Sigmoid colon (tissue), 7 donors: ENCODE data around the gene KIF12. TPM values are rescaled to one million over a fixed set of nuclear protein-coding genes. Genes with fewer than 3 reads are reported as not detected.

Source experiments
- DNase-seq: peaks from one replicate; pipeline ENCODE4 v3.0.0-alpha.2; 2019
- H3K27ac ChIP-seq, 4 donors: fragments of 200-600 bp; sonication (generic); one replicate each; pipeline ENCODE4 v1.5.1; 2016 to 2019; ENCODE audit warnings: mild to moderate bottlenecking in 1 of 4
- H3K27me3 ChIP-seq, 3 donors: fragments of 200-600 bp; sonication (generic); one replicate each; pipeline ENCODE4 v1.5.1; 2019; ENCODE audit warnings: mild to moderate bottlenecking in 1 of 3
- H3K36me3 ChIP-seq, 4 donors: fragments of 200-600 bp; sonication (generic); one replicate each; pipeline ENCODE4 v1.5.1; 2016 to 2019
- H3K4me1 ChIP-seq, 4 donors: fragments of 200-600 bp; sonication (generic); one replicate each; pipeline ENCODE4 v1.5.1; 2017 to 2019
- H3K4me3 ChIP-seq, 4 donors: fragments of 200-600 bp; sonication (generic); one replicate each; pipeline ENCODE4 v1.5.1; 2017 to 2019; ENCODE audit warnings: mild to moderate bottlenecking in 2 of 4, moderate library complexity in 1 of 4
- H3K9me3 ChIP-seq, 4 donors: fragments of 200-600 bp in 3 of 4; sonication (generic) in 3 of 4; one replicate each; pipeline versions ENCODE4 v1.5.1 to v1.6.1; 2013 to 2019
- EP300 ChIP-seq, 4 donors: sonication (generic); formaldehyde crosslinking; IDR thresholded peaks; one replicate each; pipeline ENCODE4 v1.6.1; 2017; ENCODE audit warnings: antibody characterized with exemption in 4 of 4
- POLR2A ChIP-seq, 2 donors: fragments of 450-650 bp; IDR thresholded peaks; one replicate each; pipeline ENCODE4 v1.6.1; 2016; ENCODE audit warnings: antibody characterized with exemption in 2 of 2, mild to moderate bottlenecking in 2 of 2, moderate library complexity in 2 of 2
- POLR2AphosphoS5 ChIP-seq, 4 donors: sonication (generic); formaldehyde crosslinking; IDR thresholded peaks; one replicate each; pipeline ENCODE4 v1.6.1; 2017; ENCODE audit warnings: antibody characterized with exemption in 4 of 4
- WGBS, 2 donors: extraction: QIAGEN DNeasy Blood & Tissue Kit; methylation state at CpG; one replicate each; pipeline ENCODE4 v1.1.7; 2013; 5-methylcytosine and 5-hydroxymethylcytosine counted together
- intact Hi-C: fragments of 100-400 bp; cut with DNase I; formaldehyde crosslinking; loops from one replicate; pipeline ENCODE4 v1.15.1; 2023
- polyA plus RNA-seq, 3 donors: library from polyadenylated mRNA; stranded (reverse); fragments of 200-250 nt; gene quantifications; one replicate each; pipeline ENCODE4 v1.2.3, GENCODE V29; 2013
- total RNA-seq, 4 donors: library from RNA; depleted of rRNA; stranded (reverse); fragments of >200 nt; gene quantifications; one replicate each; pipeline ENCODE4 v1.1.0, GENCODE V29; 2016
- TF ChIP-seq, protein P1 (sequence below), 4 experiments: fragments of 450-650 bp in 3 of 4; fragments of 200-600 bp in 1 of 4; IDR thresholded peaks; one replicate each; pipeline ENCODE4 v1.5.1; 2016 to 2019; ENCODE audit warnings: antibody characterized with exemption in 4 of 4, mild to moderate bottlenecking in 3 of 4, moderate library complexity in 2 of 4
- donor health status: healthy with polysubstance abuse.
- donor health status: Bipolar disorder and iron deficiency.
- donor health status: healthy.

KIF12 gene
- total and polyA plus RNA-seq, 7 donors, result 1.4 to 6.9 (median 3.7) TPM; not detected in 3

DNA sequence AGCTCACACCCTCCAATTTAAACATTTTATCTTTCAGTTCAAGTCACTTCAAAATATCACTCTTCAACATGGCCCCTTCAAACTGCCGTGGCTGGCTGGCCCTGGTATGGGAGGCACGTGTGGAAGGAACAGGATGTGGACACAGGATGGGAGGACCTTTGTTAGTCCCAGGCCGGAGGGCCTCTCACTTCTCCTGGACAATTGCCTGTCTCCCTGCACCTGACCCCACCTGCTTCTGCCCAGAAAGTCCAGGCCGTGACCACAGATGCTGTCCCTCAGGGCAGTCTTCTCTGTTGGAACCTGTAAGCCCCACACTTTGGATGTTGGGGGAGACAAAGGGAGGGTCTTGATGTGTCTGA, 40.4 kb downstream of the KIF12 start:
- no peak for TF ChIP-seq POLR2AphosphoS5 (IDR thresholded peaks at IDR 0.05)
- TF ChIP-seq, protein P1, sequence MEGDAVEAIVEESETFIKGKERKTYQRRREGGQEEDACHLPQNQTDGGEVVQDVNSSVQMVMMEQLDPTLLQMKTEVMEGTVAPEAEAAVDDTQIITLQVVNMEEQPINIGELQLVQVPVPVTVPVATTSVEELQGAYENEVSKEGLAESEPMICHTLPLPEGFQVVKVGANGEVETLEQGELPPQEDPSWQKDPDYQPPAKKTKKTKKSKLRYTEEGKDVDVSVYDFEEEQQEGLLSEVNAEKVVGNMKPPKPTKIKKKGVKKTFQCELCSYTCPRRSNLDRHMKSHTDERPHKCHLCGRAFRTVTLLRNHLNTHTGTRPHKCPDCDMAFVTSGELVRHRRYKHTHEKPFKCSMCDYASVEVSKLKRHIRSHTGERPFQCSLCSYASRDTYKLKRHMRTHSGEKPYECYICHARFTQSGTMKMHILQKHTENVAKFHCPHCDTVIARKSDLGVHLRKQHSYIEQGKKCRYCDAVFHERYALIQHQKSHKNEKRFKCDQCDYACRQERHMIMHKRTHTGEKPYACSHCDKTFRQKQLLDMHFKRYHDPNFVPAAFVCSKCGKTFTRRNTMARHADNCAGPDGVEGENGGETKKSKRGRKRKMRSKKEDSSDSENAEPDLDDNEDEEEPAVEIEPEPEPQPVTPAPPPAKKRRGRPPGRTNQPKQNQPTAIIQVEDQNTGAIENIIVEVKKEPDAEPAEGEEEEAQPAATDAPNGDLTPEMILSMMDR (IDR thresholded peaks at IDR 0.05), result no peak
- TF ChIP-seq EP300 (IDR thresholded peaks at IDR 0.05), result no peak
- no peak for TF ChIP-seq POLR2A (IDR thresholded peaks at IDR 0.05)
- no peak overlapping the region for H3K27ac ChIP-seq
- WGBS, 2 donors, result 70 to 72% methylated on average over 4 of the region's 4 CpGs
- no peaks in the 10 kb centered on the region for H3K9me3 ChIP-seq
- H3K36me3 ChIP-seq, result no peaks in the 10 kb centered on the region
- intact Hi-C loops, result no loop called here
- DNase-seq, result no peak
- no peaks in the 10 kb centered on the region for H3K4me1 ChIP-seq
- no peaks in the 10 kb centered on the region for H3K27me3 ChIP-seq
- no peak overlapping the region for H3K4me3 ChIP-seq

DNA sequence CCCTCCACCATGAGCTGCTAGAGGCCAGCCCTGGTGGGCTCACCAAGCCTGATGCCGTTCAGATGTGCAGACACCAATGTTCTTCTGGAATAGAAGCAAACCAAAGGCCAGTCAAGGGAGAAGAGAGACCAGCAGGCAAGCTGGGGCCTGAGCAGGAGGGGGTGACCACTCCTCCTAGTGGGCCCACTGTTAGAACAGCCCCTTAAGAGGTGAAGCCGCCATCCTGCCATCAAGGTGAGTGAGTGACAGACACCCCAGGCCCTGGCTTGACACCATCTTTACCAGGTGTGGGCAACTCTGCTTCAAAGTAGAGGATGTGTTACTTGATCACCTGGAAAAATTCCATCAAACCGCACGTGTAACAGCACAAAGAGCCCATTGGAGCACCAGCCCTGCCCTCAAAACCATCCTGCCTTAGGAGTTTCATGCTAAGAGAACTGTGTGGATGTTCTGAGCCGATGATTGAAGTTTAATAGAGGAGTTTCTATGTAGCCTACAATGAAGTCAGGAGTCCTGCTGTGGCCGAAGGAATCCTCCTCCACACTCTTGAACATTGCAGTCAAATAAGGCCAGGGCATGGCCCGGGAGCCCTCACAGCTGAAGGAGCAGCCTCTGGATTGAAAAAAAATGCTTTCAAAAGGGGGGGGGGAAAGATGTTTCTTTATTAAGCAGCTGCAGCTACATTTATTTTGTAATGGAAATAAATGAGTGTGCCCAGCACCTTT, 41.8 kb downstream of the KIF12 start:
- Histone ChIP-seq H3K27me3 (no peaks in the 10 kb centered on the region), H3K4me3 (no peak overlapping the region), H3K27ac (no peak overlapping the region), H3K4me1 (no peaks in the 10 kb centered on the region), H3K9me3 (no peaks in the 10 kb centered on the region), H3K36me3 (no peaks in the 10 kb centered on the region)
- no peak for TF ChIP-seq POLR2A (IDR thresholded peaks at IDR 0.05)
- TF ChIP-seq POLR2AphosphoS5 (IDR thresholded peaks at IDR 0.05), result no peak
- TF ChIP-seq, protein P1 (IDR thresholded peaks at IDR 0.05), result no peak
- TF ChIP-seq EP300 (IDR thresholded peaks at IDR 0.05), result no peak
- DNase-seq, result no peak
- intact Hi-C loops, result no loop called here
- 80 to 84% methylated on average over 7 of the region's 7 CpGs for WGBS, 2 donors

GRCh38 chr9:114056527-114056926, 42.6 kb downstream of the KIF12 start:
- Histone ChIP-seq H3K36me3 (no peaks in the 10 kb centered on the region), H3K9me3 (no peaks in the 10 kb centered on the region), H3K4me1 (no peaks in the 10 kb centered on the region), H3K27ac (no peak overlapping the region), H3K27me3 (no peaks in the 10 kb centered on the region), H3K4me3 (no peak overlapping the region)
- WGBS, 2 donors, result 94 to 96% methylated on average over 5 of the region's 5 CpGs
- intact Hi-C loops, result no loop called here
- TF ChIP-seq POLR2A (IDR thresholded peaks at IDR 0.05) (no peak), EP300 (IDR thresholded peaks at IDR 0.05) (no peak), POLR2AphosphoS5 (IDR thresholded peaks at IDR 0.05) (no peak)
- TF ChIP-seq, protein P1 (IDR thresholded peaks at IDR 0.05), result no peak
- DNase-seq, result no peak

- no peaks in the 10 kb centered on the region for H3K9me3 ChIP-seq
- no peak for DNase-seq
- H3K27ac ChIP-seq, result no peak overlapping the region
- no peaks in the 10 kb centered on the region for H3K27me3 ChIP-seq
- TF ChIP-seq, protein P1 (IDR thresholded peaks at IDR 0.05), result no peak
- no peak for TF ChIP-seq EP300 (IDR thresholded peaks at IDR 0.05)
- no peak for TF ChIP-seq POLR2A (IDR thresholded peaks at IDR 0.05)
- TF ChIP-seq POLR2AphosphoS5 (IDR thresholded peaks at IDR 0.05), result no peak
- H3K36me3 ChIP-seq, result no peaks in the 10 kb centered on the region
- H3K4me3 ChIP-seq, result no peak overlapping the region
- WGBS, 2 donors, result 77 to 93% methylated on average over 7 of the region's 7 CpGs
- intact Hi-C loops, result no loop called here
- H3K4me1 ChIP-seq, result no peaks in the 10 kb centered on the region
Observed at GRCh38 chr9:114055894-114056293, 43.2 kb downstream of the KIF12 start.

- Histone ChIP-seq H3K4me3 (no peak overlapping the region), H3K9me3 (no peaks in the 10 kb centered on the region), H3K36me3 (peaks cover 0 to 4% (median 0%) of the 10 kb centered on the region in 4 donors), H3K4me1 (no peaks in the 10 kb centered on the region), H3K27me3 (no peaks in the 10 kb centered on the region), H3K27ac (no peak overlapping the region)
- WGBS, 2 donors, result 93 to 94% methylated on average over 18 of the region's 18 CpGs
- DNase-seq, result no peak
- TF ChIP-seq POLR2A (IDR thresholded peaks at IDR 0.05) (no peak), EP300 (IDR thresholded peaks at IDR 0.05) (no peak), POLR2AphosphoS5 (IDR thresholded peaks at IDR 0.05) (no peak)
- TF ChIP-seq, protein P1 (IDR thresholded peaks at IDR 0.05), result no peak
- intact Hi-C loops, result no loop called here
Observed at GRCh38 chr9:114055061-114055460, 44.0 kb downstream of the KIF12 start.
